HEK293 (cell line): ENCODE data around the gene EIF2S1.

Experiments used
- CTCF ChIA-PET: fragments of 350-600 bp; formaldehyde crosslinking; extraction: SDS; loops from one replicate; lab custom pipeline; 2021; ENCODE audit warnings: antibody characterized with exemption; lab: Yijun Ruan, JAX
- POLR2A ChIA-PET: fragments of 300-600 bp; formaldehyde crosslinking; extraction: SDS; loops from one replicate; lab custom pipeline; 2020; ENCODE audit warnings: antibody characterized with exemption, inconsistent platforms; lab: Yijun Ruan, JAX
- H3K27ac ChIP-seq: fragments of 200-500 bp; sonication (Bioruptor generic); 2 replicates; pipeline ENCODE4 v1.5.1; 2014; ENCODE audit warnings: low read depth, low read length, control low read depth, inconsistent platforms; ENCODE audit errors: extremely low read depth
- H3K36me3 ChIP-seq, 2 experiments: fragments of 200-500 bp in 1 of 2; sonication (Bioruptor generic) in 1 of 2; 1 replicate in 1 of 2; 2 replicates in 1 of 2; pipeline ENCODE4 v1.5.1; 2014 to 2017; ENCODE audit warnings: inconsistent platforms in 2 of 2, low read length in 2 of 2; ENCODE audit not compliant: control insufficient read depth in 2 of 2, insufficient read depth in 1 of 2
- H3K4me1 ChIP-seq: fragments of 200-500 bp; sonication (Bioruptor generic); 2 replicates; pipeline ENCODE4 v1.5.1; 2014; ENCODE audit warnings: mild to moderate bottlenecking, low read length, inconsistent platforms; ENCODE audit not compliant: control insufficient read depth, insufficient read depth
- H3K4me3 ChIP-seq: 2 replicates; pipeline ENCODE4 v1.5.1; 2011; ENCODE audit warnings: low read depth, mild to moderate bottlenecking, control low read depth, low read length, moderate library complexity
- H3K9me3 ChIP-seq: fragments of 200-500 bp; sonication (Bioruptor generic); 2 replicates; pipeline ENCODE4 v1.5.1; 2014; ENCODE audit warnings: low read depth, low read length, inconsistent platforms; ENCODE audit not compliant: control insufficient read depth, insufficient read depth
- ATF2 ChIP-seq: fragments of 450-650 bp; formaldehyde crosslinking; IDR thresholded peaks from 2 replicates; pipeline ENCODE4 v1.5.1; 2016; ENCODE audit warnings: missing biosample characterization, missing genetic modification characterization, low read depth
- HIC1 ChIP-seq: fragments of 450-650 bp; formaldehyde crosslinking; IDR thresholded peaks from 2 replicates; pipeline ENCODE4 v1.5.1; 2016; ENCODE audit warnings: missing biosample characterization, missing genetic modification characterization
- KLF8 ChIP-seq: fragments of 450-650 bp; formaldehyde crosslinking; IDR thresholded peaks from 2 replicates; pipeline ENCODE4 v1.5.1; 2016; ENCODE audit warnings: missing biosample characterization, missing genetic modification characterization
- ZNF214 ChIP-seq: fragments of 450-650 bp; formaldehyde crosslinking; IDR thresholded peaks from 2 replicates; pipeline ENCODE4 v1.5.1; 2017; ENCODE audit warnings: missing biosample characterization, mild to moderate bottlenecking, missing genetic modification characterization, borderline replicate concordance
- ZNF350 ChIP-seq: fragments of 450-650 bp; formaldehyde crosslinking; IDR thresholded peaks from 2 replicates; pipeline ENCODE4 v1.5.0; 2017; ENCODE audit warnings: missing biosample characterization, mild to moderate bottlenecking, missing genetic modification characterization
- ZNF423 ChIP-seq: fragments of 450-650 bp; formaldehyde crosslinking; IDR thresholded peaks from 2 replicates; pipeline ENCODE4 v1.5.1; 2016; ENCODE audit warnings: missing biosample characterization, missing genetic modification characterization
- ZNF449 ChIP-seq: fragments of 450-650 bp; formaldehyde crosslinking; IDR thresholded peaks from 2 replicates; pipeline ENCODE4 v1.5.1; 2017; ENCODE audit warnings: missing biosample characterization, mild to moderate bottlenecking, missing genetic modification characterization, moderate library complexity
- ZNF501 ChIP-seq: fragments of 450-650 bp; formaldehyde crosslinking; IDR thresholded peaks from 2 replicates; pipeline ENCODE4 v1.5.1; 2016; ENCODE audit warnings: missing biosample characterization, missing genetic modification characterization
- ZNF513 ChIP-seq: fragments of 450-650 bp; IDR thresholded peaks from 2 replicates; pipeline ENCODE4 v1.5.1; 2018; ENCODE audit warnings: missing biosample characterization, missing genetic modification characterization
- ZNF544 ChIP-seq: fragments of 450-650 bp; formaldehyde crosslinking; IDR thresholded peaks from 2 replicates; pipeline ENCODE4 v1.5.0; 2017; ENCODE audit warnings: missing biosample characterization, missing genetic modification characterization
- ZNF580 ChIP-seq: fragments of 450-650 bp; formaldehyde crosslinking; IDR thresholded peaks from 2 replicates; pipeline ENCODE4 v1.5.1; 2016; ENCODE audit warnings: missing biosample characterization, missing genetic modification characterization
- ZNF621 ChIP-seq: fragments of 450-650 bp; formaldehyde crosslinking; IDR thresholded peaks from 2 replicates; pipeline ENCODE4 v1.5.1; 2017; ENCODE audit warnings: missing biosample characterization, missing genetic modification characterization
- ZNF624 ChIP-seq: fragments of 450-650 bp; formaldehyde crosslinking; IDR thresholded peaks from 2 replicates; pipeline ENCODE4 v1.5.1; 2017; ENCODE audit warnings: missing biosample characterization, missing genetic modification characterization
- ZNF645 ChIP-seq: fragments of 450-650 bp; formaldehyde crosslinking; IDR thresholded peaks from 2 replicates; pipeline ENCODE4; 2016; ENCODE audit warnings: missing biosample characterization, missing genetic modification characterization
- ZNF660 ChIP-seq: fragments of 450-650 bp; IDR thresholded peaks from 2 replicates; pipeline ENCODE4 v1.5.1; 2018; ENCODE audit warnings: missing biosample characterization, mild to moderate bottlenecking, missing genetic modification characterization
- TF ChIP-seq, protein P1 (sequence below): fragments of 450-650 bp; formaldehyde crosslinking; IDR thresholded peaks from 2 replicates; pipeline ENCODE4 v1.5.1; 2016; ENCODE audit warnings: missing biosample characterization, missing genetic modification characterization

The EIF2S1 gene

DNA sequence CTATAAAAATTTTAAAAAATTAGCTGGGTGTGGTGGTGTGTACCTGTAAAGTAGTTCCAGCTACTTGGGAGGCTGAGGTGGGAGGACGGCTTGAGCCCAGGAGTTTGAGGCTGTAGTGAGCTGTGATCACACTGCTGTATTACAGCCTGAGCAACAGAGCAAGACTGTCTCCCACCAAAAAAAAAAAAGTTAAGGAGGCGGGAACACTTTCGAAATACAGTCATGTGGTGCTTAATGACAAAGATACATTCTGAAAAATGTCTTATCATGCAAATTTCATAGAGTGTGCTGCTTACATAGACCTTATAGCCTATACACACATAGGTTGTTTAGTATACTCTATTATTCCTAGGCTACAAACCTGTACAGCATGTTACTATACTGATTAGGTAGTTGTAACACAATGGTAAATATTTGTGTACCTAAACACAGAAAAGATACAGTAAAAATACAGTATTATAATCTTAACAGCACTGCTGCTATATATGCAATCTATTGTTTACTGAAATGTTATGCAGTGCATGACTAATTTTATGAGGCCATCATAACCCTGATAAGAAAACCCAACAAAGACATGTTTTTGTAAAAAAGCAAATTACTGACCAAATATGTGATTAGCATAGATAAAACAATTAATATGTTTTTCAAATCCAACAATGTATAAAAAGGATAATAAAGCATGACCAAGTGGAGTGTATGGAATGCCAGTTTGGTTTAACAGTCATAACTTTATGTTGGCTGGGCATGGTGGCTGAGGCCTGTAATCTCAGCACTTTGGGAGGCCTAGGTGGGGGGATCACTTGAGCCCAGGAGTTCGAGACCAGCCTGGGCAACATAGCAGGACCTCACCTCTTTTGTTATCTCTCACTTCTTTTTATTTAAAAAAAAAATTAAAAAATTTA, 11.4 kb downstream of the EIF2S1 start (continued):
- no peak for TF ChIP-seq ZNF513 (tag by site-specific recombination)

GRCh38 chr14:67372833-67373232, 12.7 kb downstream of the EIF2S1 start:
- TF ChIP-seq ZNF423: no peak
- TF ChIP-seq ZNF580 (tag by site-specific recombination): no peak
- TF ChIP-seq ZNF501 (tag by site-specific recombination): no peak
- TF ChIP-seq ZNF449 (tag by site-specific recombination): no peak
- no peak for TF ChIP-seq ZNF645 (tag by site-specific recombination)
- no peaks in the 10 kb centered on the region for H3K4me1 ChIP-seq
- no peak overlapping the region for H3K4me3 ChIP-seq
- ChIA-PET CTCF (no interaction called here), POLR2A (no interaction called here)
- no peaks in the 10 kb centered on the region for H3K9me3 ChIP-seq
- H3K27ac ChIP-seq: no peak overlapping the region
- H3K36me3 ChIP-seq: peaks cover 79 to 93% of the 10 kb centered on the region in 2 experiments

DNA sequence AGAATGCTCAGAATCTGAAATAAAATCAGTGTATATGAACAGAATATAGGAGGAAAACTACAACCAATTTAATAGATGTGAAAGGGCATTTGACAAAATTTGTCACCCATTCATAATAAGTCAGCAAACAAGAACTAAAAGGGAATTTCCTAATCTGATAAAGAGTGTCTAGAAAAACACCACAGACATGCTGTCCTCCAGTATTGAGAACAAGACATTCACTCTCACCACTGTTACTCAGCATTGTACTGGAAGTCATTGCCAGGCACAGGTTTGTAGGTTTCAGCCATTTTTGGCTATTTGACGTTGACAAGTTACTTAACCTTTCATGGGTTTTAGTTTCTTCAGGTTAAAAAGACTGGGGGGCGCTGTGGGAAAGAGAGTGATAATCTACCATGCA, 13.2 kb downstream of the EIF2S1 start:
- Histone ChIP-seq H3K4me1 (no peaks in the 10 kb centered on the region), H3K9me3 (no peaks in the 10 kb centered on the region), H3K4me3 (no peak overlapping the region), H3K27ac (no peak overlapping the region), H3K36me3 (peaks cover 80 to 93% of the 10 kb centered on the region in 2 experiments)
- CTCF ChIA-PET: no interaction called here
- TF ChIP-seq HIC1 (tag by site-specific recombination): no peak
- TF ChIP-seq, protein P1, sequence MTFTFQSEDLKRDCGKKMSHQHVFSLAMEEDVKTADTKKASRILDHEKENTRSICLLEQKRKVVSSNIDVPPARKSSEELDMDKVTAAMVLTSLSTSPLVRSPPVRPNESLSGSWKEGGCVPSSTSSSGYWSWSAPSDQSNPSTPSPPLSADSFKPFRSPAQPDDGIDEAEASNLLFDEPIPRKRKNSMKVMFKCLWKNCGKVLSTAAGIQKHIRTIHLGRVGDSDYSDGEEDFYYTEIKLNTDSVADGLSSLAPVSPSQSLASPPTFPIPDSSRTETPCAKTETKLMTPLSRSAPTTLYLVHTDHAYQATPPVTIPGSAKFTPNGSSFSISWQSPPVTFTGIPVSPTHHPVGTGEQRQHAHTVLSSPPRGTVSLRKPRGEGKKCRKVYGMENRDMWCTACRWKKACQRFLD (tag by site-specific recombination): no peak
- no peak for TF ChIP-seq KLF8 (tag by site-specific recombination)
- no peak for TF ChIP-seq ZNF544 (tag by site-specific recombination)
- TF ChIP-seq ZNF660 (tag by site-specific recombination): no peak
- TF ChIP-seq ZNF214: no peak
- no peak for TF ChIP-seq ZNF624 (tag by site-specific recombination)
- no peak for TF ChIP-seq ZNF621
- TF ChIP-seq ATF2 (tag by site-specific recombination): no peak
- TF ChIP-seq ZNF350 (tag by site-specific recombination): no peak
- POLR2A ChIA-PET: no interaction called here
